ENCODE results near the gene GLYR1.

GLYR1 gene

GRCh38 chr16:4880006-4880580 is 33.0 kb upstream of the GLYR1 start:
- DNase-seq (ENCODE audit: low read depth in 3 of 3, low spot score in 1 of 3) = no peak

GRCh38 chr16:4879049-4879448 is 32.0 kb upstream of the GLYR1 start:
- DNase-seq (ENCODE audit: low read depth in 3 of 3, low spot score in 1 of 3) = no peak

- DNase-seq (ENCODE audit: low read depth in 3 of 3, low spot score in 1 of 3) = no peak
Measured at GRCh38 chr16:4877380-4877685, 30.2 kb upstream of the GLYR1 start.

GRCh38 chr16:4876646-4877379 is 29.7 kb upstream of the GLYR1 start:
- DNase-seq (ENCODE audit: low read depth in 3 of 3, low spot score in 1 of 3) = no peak

GRCh38 chr16:4874666-4875065 is 27.6 kb upstream of the GLYR1 start:
- no peak for DNase-seq (ENCODE audit: low read depth in 3 of 3, low spot score in 1 of 3)

- no peak for DNase-seq (ENCODE audit: low read depth in 3 of 3, low spot score in 1 of 3)
Measured at GRCh38 chr16:4873091-4873490, 26.0 kb upstream of the GLYR1 start.

GRCh38 chr16:4871071-4871470 is 24.0 kb upstream of the GLYR1 start:
- no peak for DNase-seq (ENCODE audit: low read depth in 3 of 3, low spot score in 1 of 3)

- no peak for DNase-seq (ENCODE audit: low read depth in 3 of 3, low spot score in 1 of 3)
Measured at GRCh38 chr16:4870138-4870671, 23.1 kb upstream of the GLYR1 start.

GRCh38 chr16:4869147-4869805 is 22.2 kb upstream of the GLYR1 start:
- no peak for DNase-seq (ENCODE audit: low read depth in 3 of 3, low spot score in 1 of 3)

GRCh38 chr16:4868535-4868934 is 21.4 kb upstream of the GLYR1 start:
- no peak for DNase-seq (ENCODE audit: low read depth in 3 of 3, low spot score in 1 of 3)

- DNase-seq (ENCODE audit: low read depth in 3 of 3, low spot score in 1 of 3) = no peak
Measured at GRCh38 chr16:4868026-4868425, 20.9 kb upstream of the GLYR1 start.

GRCh38 chr16:4866586-4866985 is 19.5 kb upstream of the GLYR1 start:
- no peak for DNase-seq (ENCODE audit: low read depth in 3 of 3, low spot score in 1 of 3)

- no peak for DNase-seq (ENCODE audit: low read depth in 3 of 3, low spot score in 1 of 3)
Measured at GRCh38 chr16:4865231-4865860, 18.3 kb upstream of the GLYR1 start.

- no peak for DNase-seq (ENCODE audit: low read depth in 3 of 3, low spot score in 1 of 3)
Measured at GRCh38 chr16:4864728-4865127, 17.6 kb upstream of the GLYR1 start.

- DNase-seq (ENCODE audit: low read depth in 3 of 3, low spot score in 1 of 3) = no peak
Measured at GRCh38 chr16:4862639-4863038, 15.6 kb upstream of the GLYR1 start.

GRCh38 chr16:4860727-4861342 is 13.7 kb upstream of the GLYR1 start:
- no peak for DNase-seq (ENCODE audit: low read depth in 3 of 3, low spot score in 1 of 3)

- DNase-seq (ENCODE audit: low read depth in 3 of 3, low spot score in 1 of 3) = no peak
Measured at GRCh38 chr16:4859900-4860255, 12.8 kb upstream of the GLYR1 start.

- no peak for DNase-seq (ENCODE audit: low read depth in 3 of 3, low spot score in 1 of 3)
Measured at GRCh38 chr16:4859190-4859899, 12.3 kb upstream of the GLYR1 start.

- no peak for DNase-seq (ENCODE audit: low read depth in 3 of 3, low spot score in 1 of 3)
Measured at GRCh38 chr16:4855804-4856203, 8.7 kb upstream of the GLYR1 start.

- no peak for DNase-seq (ENCODE audit: low read depth in 3 of 3, low spot score in 1 of 3)
Measured at GRCh38 chr16:4855371-4855770, 8.3 kb upstream of the GLYR1 start.
